GM12801 (cell line): ENCODE measurements around the gene TENM3.

Experiments used
- TF ChIP-seq, protein P1 (sequence below): IDR thresholded peaks from one replicate; pipeline ENCODE4 v1.5.1; 2011; ENCODE audit warnings: control low read depth; ENCODE audit not compliant: insufficient read length; ENCODE audit errors: extremely low read depth

The TENM3 gene

DNA sequence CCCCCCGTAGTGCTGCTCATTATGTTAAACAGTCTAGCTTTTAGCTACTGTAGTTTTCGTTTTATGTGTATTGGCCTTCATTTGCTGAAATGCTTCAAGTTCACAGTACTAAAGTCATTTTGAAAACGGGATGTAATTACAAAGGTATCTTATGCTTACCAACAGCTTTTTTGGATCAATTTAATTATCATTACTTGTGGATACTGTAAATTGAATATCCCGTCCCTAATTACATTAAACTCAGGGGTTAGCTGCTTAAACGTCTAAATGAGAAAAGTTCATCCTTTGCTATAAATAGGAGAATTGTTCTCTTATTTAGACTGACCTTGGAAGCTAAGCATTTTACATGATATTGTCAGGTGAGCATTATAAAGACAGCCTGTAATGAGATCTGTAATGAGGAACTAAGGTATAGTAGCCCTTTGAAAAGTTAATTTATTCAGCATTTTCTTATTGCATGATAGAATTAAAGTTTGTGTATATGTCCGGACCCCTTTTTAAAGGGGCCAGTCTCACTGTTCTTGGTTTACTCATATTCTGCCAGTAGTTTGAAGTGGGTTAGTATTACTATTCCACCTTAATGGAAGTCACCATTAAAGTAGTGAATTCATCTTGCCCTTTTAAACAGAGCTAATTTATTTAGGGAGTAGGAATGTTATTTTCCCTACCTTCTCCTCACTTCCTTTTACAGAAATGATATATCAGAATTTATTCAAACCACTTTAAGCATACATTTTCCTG, 252.6 kb downstream of the TENM3 start:
- TF ChIP-seq, protein P1, sequence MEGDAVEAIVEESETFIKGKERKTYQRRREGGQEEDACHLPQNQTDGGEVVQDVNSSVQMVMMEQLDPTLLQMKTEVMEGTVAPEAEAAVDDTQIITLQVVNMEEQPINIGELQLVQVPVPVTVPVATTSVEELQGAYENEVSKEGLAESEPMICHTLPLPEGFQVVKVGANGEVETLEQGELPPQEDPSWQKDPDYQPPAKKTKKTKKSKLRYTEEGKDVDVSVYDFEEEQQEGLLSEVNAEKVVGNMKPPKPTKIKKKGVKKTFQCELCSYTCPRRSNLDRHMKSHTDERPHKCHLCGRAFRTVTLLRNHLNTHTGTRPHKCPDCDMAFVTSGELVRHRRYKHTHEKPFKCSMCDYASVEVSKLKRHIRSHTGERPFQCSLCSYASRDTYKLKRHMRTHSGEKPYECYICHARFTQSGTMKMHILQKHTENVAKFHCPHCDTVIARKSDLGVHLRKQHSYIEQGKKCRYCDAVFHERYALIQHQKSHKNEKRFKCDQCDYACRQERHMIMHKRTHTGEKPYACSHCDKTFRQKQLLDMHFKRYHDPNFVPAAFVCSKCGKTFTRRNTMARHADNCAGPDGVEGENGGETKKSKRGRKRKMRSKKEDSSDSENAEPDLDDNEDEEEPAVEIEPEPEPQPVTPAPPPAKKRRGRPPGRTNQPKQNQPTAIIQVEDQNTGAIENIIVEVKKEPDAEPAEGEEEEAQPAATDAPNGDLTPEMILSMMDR = no peak

DNA sequence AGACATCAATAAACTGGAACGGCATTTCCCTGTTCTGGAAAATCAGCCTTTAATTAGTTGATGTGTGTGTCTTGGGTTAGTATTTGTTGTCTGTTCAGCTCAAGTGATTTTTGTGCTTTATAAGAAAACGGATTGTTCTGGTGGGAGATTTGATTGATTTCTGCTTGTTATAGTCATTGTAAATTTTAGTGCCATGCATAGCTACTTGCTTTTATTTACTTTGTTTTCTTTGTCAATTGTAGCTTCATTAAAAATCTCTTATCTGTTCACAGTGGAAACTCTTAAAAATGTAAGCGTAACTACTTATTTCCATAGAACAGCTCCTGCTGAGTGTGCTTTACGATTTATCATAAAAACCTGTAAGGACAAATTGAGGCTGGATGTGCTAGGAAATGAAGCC, 253.2 kb downstream of the TENM3 start:
- TF ChIP-seq, protein P1 = no peak

DNA sequence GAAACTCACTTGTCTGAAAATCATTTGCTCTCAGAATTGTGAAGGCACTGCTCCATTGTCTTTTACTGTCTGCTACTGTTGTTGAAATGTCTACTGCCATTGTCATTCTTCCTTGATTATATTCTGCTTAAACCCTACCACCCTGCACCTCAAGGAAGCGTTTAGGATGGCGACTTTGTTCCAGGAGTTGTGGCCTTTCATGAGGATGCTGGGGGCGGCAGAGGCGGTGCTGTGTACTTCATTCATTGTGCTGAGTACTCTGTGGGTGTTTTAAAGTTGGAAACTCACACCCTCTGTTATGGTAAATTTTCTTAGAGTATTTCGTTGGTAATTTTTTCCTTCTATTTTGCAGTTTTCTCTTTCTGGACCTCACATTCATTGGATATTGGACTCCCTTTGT, 258.9 kb downstream of the TENM3 start:
- TF ChIP-seq, protein P1 = no peak

DNA sequence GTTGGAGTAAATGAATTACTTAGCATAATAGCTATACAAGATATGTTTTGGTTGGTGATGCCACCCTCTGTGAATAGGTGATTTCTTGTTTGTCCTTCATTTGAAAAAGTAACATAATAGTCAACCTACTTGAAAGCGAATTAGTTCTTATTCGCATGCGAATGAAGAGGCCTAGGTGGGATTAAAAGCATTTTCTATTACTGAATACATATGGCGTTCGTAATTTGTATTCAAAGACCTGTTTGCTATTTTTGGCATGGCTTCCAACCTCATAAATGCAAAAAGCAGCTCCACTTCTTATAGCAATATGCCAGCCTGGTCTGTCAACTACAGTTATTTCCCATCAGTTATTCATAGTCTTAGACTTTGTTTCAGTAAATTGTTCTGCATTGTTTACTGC, 261.3 kb downstream of the TENM3 start:
- TF ChIP-seq, protein P1 = no peak

DNA sequence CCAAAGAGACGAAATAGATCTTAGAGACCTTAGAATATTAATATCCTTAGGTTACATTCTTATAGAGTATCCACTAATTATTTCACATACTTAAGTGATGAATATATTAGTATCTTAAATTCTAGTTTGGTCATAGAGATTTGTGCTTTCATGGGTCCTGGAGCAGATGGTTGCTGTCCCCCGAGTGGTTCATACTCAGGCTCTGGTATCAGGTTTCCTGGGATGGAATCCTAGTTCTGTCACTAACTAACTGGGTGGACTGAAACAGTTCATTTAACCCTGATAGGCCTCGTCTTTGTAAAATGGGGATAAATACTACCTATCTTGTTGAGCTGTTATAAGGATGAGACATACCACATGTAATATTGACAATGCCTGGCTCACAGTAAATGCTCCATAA, 264.6 kb downstream of the TENM3 start:
- TF ChIP-seq, protein P1 = no peak

DNA sequence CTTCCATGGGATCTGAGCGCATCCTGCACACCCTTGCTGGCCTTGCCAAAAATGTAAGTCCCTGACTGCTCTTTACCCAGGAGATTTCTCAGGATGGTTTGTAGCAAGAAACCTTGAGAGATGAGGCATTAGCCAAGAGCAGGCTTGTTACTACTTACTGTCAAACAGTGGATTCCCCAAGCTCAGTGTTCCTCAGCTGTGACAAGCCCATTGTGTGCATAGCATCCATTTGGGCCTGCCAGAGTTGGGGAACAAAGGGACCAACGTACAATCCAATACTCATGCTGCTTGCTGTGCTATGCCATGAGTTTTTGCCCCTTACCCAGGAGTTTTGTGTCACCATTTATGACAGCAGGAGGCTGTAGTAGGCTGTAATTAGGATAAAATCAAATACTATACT, 267.6 kb downstream of the TENM3 start:
- TF ChIP-seq, protein P1 = no peak

DNA sequence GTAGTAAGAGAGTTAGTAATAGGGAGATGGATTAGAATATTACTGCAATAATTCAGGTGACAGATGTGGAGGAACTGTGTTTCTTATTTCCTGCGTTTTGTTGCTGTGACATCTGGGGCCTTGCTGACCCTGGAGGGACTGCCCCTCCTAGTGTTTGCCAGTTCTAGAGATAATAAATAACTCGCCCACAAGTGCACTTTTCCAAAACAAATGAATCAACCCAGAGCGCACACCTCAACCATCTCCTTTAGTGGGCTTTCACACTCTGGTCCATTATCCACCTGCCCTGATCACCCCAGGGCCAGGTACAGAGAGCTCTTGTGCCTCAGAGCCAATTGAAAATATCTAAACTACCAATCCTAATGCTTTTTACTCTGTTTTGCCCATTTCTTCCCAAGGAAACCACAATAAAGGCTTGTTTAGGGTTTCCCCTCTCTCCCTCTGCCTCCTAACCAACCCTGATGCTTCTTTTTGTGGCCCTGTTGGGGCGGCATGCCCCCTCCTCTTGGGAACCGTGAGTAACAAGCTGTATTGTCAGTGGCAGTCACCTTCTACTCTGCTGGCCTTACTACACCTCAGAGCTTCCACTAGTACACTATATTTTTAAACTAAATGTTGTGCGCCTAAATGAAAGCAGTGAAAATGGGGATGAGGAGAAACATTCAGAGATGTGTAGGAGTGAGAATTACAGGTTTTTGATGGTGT, 270.5 kb downstream of the TENM3 start:
- TF ChIP-seq, protein P1 = no peak
